T-helper 22 cell (primary cell): ENCODE measurements around the gene TACR1.
"Not testable (repeated sequence)": the region's sequence is repeated elsewhere in the genome, so short reads cannot be mapped to it uniquely, and the experiment has no call there.

Experiments used
- DNase-seq: peaks from one replicate; pipeline ENCODE4 v3.0.0-alpha.2; 2020; ENCODE audit warnings: low read depth

The TACR1 gene

DNA sequence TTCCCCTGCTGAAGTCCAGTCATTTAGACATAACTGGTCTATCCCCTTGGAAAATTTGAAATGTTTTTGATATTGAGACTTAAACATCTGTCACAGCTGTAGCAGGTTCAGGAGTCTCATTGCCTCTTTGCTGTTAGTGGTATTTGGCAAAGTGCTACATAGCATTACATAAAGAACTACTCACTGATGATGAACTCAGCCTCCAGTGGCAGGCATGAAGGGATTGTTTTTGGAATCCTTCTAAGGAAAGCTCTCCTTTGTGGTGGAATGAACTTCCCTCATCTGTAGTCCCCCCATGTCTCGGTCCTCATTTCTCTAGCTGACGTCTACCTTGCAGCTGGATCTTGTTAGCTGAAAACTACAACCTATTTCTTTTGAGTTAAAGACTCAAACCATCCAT lies 111.6 kb downstream of the TACR1 start:
- no peak for DNase-seq

GRCh38 chr2:75079575-75079974 lies 119.7 kb downstream of the TACR1 start:
- DNase-seq: no peak

DNA sequence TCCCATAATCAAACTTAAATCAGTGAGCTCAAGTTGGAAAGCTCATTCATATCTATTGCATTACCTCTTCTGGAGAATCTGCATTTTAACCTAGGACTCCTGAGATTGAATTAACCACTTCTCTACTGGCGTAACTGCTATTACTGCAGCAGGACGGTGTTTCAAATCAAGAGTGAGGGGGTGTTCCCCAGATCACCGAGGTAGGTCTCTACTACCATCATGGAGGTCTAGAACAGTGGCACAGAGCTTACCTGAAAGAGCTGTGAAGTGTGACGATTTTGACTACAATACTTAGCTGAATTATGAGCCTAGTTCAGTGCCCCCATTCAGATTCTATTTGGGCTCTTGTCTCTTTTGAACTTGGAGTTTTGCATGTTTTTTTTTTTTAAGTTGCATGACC lies 121.4 kb downstream of the TACR1 start:
- DNase-seq: no peak

DNA sequence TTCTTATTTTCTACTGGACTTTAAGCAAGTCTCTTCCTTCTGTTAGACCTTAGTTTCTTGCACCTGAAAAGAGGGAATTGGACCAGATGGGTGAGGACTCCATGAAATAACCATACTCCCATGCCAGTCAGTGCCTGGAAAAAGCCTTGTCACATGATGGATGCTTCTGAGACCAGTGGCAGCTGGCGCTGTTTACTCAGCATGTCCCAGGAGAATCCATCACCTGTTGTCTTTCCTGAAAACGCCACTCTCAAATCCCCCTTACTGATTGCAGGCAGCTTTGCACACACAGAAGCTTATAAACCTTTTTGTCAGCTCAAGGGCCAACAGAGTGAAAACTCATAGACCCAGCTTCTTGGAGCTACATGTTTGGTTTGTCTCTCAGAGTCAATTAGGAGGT lies 123.2 kb downstream of the TACR1 start:
- no peak for DNase-seq

GRCh38 chr2:75074708-75075107 lies 124.6 kb downstream of the TACR1 start:
- DNase-seq: no peak

- no peak for DNase-seq
These were observed 125.1 kb downstream of the TACR1 start for GRCh38 chr2:75074228-75074627.

- DNase-seq: no peak
These were observed 127.6 kb downstream of the TACR1 start for GRCh38 chr2:75071766-75072165.

- DNase-seq: no peak
These were observed 130.8 kb downstream of the TACR1 start for GRCh38 chr2:75068546-75068945.

- DNase-seq: no peak
These were observed 131.8 kb downstream of the TACR1 start for GRCh38 chr2:75067506-75067905.

DNA sequence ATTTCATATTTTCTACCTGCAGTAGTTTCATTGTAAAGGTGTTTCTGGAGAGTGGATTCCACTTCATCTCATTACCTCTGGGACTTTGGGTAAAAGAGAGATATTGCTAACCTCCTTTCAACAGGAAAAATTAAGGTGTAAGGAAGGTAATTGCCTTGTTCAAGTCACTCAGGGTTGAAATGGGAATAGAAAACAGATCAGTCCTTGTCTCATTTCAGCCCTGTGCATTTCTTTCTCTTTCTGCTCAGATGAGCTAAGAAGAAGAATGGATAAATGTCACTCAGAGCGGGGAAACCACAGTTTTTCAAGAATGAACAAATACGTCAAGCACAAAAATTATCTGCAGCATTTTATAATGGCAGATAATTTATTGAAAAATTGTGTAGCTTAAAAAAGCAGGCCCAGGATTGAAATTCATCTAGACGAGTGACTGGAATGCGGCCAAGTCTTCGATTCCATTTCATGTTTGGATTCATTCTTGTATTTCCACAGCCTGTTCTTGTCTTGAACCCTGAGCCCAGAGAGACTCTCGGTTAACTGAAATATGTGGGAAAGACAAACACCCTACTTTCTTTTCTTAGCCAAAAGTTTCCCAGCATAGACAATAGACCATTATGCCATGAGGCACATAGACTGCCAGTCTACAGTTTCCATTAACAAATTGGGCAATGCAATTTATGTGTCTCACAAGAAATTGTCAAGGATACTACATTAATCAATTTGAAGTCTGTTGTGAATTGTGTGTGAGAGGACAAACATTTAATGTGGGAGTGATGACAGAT lies 133.0 kb downstream of the TACR1 start:
- DNase-seq: no peak

- no peak for DNase-seq
These were observed 133.8 kb downstream of the TACR1 start for GRCh38 chr2:75065402-75066008.

DNA sequence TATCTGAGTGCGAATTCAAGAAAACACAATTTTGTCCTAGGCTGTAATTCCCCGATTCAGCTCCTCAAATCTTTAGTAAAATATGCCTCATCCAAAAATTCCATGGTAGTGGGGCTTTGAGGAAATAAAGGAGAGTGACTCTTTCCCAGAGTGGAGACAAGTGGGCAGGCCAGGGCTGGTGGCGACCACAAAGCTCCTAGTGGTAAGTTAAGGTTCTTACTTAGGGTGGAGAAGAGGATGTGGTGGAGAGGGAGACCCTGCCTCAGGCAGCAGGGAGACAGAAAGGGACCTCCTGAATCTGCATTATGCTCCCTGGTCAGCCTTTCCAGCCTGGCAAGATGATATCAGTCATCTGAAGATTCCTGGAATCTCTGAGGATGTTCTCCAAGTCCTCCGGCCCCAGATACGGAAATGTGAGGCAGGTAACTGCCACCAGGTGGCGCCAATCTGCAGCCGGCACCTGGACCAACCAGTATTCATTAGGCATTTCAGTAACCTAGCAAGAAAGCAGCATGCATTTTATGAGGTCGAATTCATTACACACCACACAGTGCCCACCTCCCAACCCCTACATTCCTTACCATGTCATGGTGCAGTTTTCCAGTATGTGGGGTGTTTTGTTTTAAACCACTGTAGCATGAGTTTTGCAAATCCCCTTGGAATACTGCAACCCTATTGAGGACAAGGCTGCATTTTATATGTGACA lies 134.5 kb downstream of the TACR1 start:
- DNase-seq: no peak

DNA sequence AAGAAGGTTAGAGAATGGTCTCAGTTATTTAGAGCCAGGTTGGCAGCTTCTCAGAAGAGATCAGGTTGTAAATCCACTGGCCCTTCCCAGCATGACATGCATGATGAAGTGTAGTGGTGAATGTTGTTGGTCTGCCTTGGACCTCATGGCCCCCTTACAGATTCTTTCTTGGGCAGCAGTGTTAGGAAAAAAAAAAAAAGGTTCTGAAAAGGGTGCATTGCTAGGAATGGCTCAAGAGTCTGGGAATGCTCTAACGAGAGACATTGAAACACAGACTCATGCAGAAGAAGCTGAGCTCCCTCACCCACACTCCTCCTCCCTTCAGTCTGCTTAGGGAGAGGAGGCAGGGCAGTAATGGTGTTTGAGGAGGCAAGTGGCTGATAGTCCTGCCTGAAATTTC lies 135.4 kb downstream of the TACR1 start:
- no peak for DNase-seq

DNA sequence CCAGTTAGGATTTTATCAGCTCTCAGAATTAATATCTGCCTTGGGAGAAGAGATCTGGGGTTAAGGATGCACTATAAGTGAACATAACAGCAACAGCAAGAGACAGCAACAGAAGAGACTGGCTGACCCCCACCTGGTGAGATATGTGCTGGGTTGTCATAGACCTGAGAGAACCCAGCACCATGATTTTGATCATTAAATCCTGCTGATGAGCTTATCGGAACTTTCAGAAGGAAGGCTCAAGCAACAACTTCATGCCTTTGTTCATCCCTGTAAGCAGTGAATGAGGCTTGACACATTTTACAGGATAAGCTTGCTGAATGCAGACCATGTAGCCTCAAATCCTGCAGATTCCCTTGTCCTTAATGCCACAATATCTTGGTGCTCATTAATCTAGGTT lies 140.9 kb downstream of the TACR1 start:
- no peak for DNase-seq

GRCh38 chr2:75057150-75057549 lies 142.2 kb downstream of the TACR1 start:
- DNase-seq: not testable (repeated sequence)

- DNase-seq: no peak
These were observed 143.3 kb downstream of the TACR1 start for GRCh38 chr2:75055820-75056675.

- no peak for DNase-seq
These were observed 144.0 kb downstream of the TACR1 start for GRCh38 chr2:75055142-75055819.

GRCh38 chr2:75054296-75054695 lies 145.0 kb downstream of the TACR1 start:
- DNase-seq: no peak

DNA sequence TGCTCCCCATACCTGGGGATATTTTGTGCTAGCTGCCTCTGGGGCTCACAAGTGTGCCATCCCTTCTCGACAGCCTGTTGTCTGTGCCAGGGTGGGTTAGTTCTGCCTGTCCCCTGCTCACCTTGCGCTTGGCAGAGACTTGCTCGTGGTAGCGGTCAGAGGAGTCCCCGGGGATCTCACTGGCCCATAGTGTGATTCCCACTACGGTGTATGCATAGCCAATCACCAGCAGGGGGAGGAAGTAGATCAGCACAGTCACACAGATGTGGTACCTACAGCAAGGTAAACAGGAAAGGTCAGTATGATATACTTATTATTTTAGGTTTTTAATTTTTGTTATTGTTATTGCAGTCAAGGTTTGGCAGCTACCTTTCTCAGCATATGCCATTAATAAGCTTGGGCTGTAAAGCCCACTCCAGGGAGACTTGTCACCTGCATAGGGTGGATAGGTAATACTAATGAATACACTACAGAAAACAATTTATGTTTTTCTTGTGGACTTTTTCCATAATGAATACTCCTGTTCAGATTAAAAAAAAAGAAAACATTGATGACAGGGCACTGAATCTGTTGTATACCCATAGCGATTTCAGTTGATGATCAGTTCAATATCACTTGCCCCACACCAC lies 145.7 kb downstream of the TACR1 start:
- DNase-seq: no peak

DNA sequence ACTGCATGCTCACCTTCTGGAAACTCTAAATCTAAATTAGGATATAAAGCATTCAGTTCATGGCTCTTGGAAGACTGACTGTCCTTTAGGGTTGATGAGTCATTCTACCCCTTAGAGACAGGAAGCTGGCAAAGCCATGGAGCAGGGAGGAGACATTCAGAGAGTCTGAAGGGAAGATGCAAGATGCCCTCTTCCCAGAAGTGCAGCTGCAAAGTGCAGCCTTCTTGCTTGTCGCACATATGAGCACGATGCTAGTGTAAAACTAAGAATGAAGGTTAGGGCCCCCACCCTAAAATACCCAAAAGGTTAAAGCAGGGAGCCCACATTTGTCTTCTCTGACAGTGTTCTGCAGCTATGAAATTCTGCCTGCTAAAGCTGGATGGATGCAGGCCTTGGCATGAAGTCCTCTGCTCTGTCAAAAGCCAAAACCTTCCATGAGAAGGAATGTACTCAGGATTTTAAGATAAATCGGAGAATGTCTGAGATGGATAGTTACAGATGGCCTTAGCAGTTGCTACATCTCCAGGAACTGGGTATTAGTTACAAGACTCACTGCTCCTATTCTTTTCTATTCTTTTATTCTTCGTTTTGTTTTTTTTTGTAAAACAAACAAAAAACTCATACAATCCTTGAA lies 151.2 kb downstream of the TACR1 start:
- DNase-seq: no peak
